Measurements from ENCODE around the gene MARK2.

The MARK2 gene

DNA sequence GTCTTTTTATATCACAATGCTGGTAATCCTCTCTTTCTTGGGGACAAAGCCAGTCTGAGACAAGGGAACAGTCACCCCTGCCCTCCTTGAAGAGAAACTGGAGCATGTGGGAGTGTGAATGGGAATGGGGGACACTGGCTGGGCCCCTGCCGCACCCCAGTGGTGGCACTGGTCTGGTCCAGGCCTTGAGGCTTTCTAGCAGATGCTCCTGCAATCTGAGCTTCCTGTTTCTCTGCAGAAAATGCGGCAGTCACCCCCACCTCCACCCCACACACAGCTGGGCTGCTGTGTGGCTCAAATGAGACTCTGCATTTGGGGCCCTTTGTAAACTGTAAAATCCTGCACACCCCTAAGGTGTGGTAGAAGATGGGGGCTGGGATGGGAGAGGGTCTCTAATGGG is 6.6 kb upstream of the MARK2 start:
- TF ChIP-seq CEBPB (IDR thresholded peaks at IDR 0.05) (no peak), EGR1 (IDR thresholded peaks at IDR 0.05) (no peak), TAF1 (IDR thresholded peaks at IDR 0.05; ENCODE audit: low read depth) (no peak), FOXM1 (IDR thresholded peaks at IDR 0.05; ENCODE audit: borderline replicate concordance, low read depth) (no peak), YY1 (IDR thresholded peaks at IDR 0.05; ENCODE audit: low read depth) (no peak), RAD21 (IDR thresholded peaks at IDR 0.05; ENCODE audit: low read depth) (no peak), NFIC (IDR thresholded peaks at IDR 0.05) (no peak), EP300 (IDR thresholded peaks at IDR 0.05; ENCODE audit: borderline replicate concordance) (no peak), ZBTB7A (IDR thresholded peaks at IDR 0.05; ENCODE audit: low read depth) (no peak), TEAD4 (IDR thresholded peaks at IDR 0.05) (no peak), CREB1 (IDR thresholded peaks at IDR 0.05; ENCODE audit: low read depth) (no peak), TCF12 (IDR thresholded peaks at IDR 0.05; ENCODE audit: low read depth) (no peak)
- TF ChIP-seq, protein P1, sequence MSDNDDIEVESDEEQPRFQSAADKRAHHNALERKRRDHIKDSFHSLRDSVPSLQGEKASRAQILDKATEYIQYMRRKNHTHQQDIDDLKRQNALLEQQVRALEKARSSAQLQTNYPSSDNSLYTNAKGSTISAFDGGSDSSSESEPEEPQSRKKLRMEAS (IDR thresholded peaks at IDR 0.05): no peak
- TF ChIP-seq, protein P2, sequence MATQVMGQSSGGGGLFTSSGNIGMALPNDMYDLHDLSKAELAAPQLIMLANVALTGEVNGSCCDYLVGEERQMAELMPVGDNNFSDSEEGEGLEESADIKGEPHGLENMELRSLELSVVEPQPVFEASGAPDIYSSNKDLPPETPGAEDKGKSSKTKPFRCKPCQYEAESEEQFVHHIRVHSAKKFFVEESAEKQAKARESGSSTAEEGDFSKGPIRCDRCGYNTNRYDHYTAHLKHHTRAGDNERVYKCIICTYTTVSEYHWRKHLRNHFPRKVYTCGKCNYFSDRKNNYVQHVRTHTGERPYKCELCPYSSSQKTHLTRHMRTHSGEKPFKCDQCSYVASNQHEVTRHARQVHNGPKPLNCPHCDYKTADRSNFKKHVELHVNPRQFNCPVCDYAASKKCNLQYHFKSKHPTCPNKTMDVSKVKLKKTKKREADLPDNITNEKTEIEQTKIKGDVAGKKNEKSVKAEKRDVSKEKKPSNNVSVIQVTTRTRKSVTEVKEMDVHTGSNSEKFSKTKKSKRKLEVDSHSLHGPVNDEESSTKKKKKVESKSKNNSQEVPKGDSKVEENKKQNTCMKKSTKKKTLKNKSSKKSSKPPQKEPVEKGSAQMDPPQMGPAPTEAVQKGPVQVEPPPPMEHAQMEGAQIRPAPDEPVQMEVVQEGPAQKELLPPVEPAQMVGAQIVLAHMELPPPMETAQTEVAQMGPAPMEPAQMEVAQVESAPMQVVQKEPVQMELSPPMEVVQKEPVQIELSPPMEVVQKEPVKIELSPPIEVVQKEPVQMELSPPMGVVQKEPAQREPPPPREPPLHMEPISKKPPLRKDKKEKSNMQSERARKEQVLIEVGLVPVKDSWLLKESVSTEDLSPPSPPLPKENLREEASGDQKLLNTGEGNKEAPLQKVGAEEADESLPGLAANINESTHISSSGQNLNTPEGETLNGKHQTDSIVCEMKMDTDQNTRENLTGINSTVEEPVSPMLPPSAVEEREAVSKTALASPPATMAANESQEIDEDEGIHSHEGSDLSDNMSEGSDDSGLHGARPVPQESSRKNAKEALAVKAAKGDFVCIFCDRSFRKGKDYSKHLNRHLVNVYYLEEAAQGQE (IDR thresholded peaks at IDR 0.05; ENCODE audit: low read depth): no peak
- TF ChIP-seq, protein P3, sequence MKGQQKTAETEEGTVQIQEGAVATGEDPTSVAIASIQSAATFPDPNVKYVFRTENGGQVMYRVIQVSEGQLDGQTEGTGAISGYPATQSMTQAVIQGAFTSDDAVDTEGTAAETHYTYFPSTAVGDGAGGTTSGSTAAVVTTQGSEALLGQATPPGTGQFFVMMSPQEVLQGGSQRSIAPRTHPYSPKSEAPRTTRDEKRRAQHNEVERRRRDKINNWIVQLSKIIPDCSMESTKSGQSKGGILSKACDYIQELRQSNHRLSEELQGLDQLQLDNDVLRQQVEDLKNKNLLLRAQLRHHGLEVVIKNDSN (IDR thresholded peaks at IDR 0.05): no peak

DNA sequence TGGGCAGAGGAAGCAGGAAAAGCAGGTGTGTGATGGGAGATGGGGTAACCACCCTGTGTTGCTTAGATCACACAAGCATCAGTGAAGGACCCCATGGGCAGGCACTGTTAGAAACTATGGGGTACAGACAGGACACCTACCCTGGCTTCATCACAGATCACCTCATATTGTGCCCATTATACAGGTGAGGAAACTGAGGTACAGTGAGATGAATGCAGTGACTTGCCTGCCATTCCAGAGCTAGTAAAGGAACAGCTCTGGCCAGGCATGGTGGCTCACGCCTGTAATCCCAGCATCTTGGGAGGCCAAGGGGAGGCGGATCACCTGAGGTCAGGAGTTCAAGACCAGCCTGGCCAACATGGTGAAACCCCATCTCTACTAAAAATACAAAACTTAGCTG is 5.9 kb upstream of the MARK2 start:
- no peak for TF ChIP-seq FOXM1 (IDR thresholded peaks at IDR 0.05; ENCODE audit: borderline replicate concordance, low read depth)
- TF ChIP-seq CEBPB (IDR thresholded peaks at IDR 0.05): no peak
- TF ChIP-seq TCF12 (IDR thresholded peaks at IDR 0.05; ENCODE audit: low read depth): no peak
- TF ChIP-seq, protein P2 (IDR thresholded peaks at IDR 0.05; ENCODE audit: low read depth): no peak
- TF ChIP-seq TEAD4 (IDR thresholded peaks at IDR 0.05): no peak
- no peak for TF ChIP-seq RAD21 (IDR thresholded peaks at IDR 0.05; ENCODE audit: low read depth)
- no peak for TF ChIP-seq CREB1 (IDR thresholded peaks at IDR 0.05; ENCODE audit: low read depth)
- TF ChIP-seq EP300 (IDR thresholded peaks at IDR 0.05; ENCODE audit: borderline replicate concordance): no peak
- no peak for TF ChIP-seq YY1 (IDR thresholded peaks at IDR 0.05; ENCODE audit: low read depth)
- TF ChIP-seq, protein P3 (IDR thresholded peaks at IDR 0.05): no peak
- TF ChIP-seq ZBTB7A (IDR thresholded peaks at IDR 0.05; ENCODE audit: low read depth): no peak
- TF ChIP-seq NFIC (IDR thresholded peaks at IDR 0.05): no peak
- TF ChIP-seq, protein P1 (IDR thresholded peaks at IDR 0.05): no peak
- no peak for TF ChIP-seq TAF1 (IDR thresholded peaks at IDR 0.05; ENCODE audit: low read depth)
- TF ChIP-seq EGR1 (IDR thresholded peaks at IDR 0.05): no peak

DNA sequence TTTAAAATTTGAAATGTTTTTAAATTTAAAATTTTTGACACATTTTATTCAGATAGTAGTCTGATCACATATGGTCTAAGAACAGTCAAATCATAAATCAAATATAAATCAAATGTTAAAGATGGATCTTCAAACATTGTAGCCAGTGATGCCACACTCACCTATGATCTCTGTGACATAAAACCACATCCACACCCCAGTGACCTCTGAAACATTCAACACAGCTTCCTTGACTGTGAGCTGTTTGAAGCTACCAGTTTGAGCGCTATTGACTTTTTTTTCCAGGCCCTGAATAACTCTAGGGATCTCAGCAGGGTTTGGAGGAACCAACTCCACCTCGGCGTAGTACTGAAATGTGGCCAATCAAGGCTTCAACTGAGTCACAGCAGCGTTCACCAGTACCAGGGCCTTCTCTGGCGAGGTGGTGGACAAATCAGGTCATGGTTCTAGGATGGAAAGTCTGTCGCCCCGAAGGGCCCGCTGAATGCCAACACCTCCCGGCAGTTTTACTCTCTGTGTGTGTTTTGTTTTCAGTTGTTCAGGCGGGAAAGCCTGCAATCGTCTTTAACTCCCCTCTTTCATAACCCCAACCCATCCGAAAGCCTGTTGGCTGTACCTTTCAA is 4.3 kb upstream of the MARK2 start:
- TF ChIP-seq, protein P2 (IDR thresholded peaks at IDR 0.05; ENCODE audit: low read depth): no peak
- TF ChIP-seq EP300 (IDR thresholded peaks at IDR 0.05; ENCODE audit: borderline replicate concordance): no peak
- TF ChIP-seq ZBTB7A (IDR thresholded peaks at IDR 0.05; ENCODE audit: low read depth): no peak
- no peak for TF ChIP-seq YY1 (IDR thresholded peaks at IDR 0.05; ENCODE audit: low read depth)
- TF ChIP-seq FOXM1 (IDR thresholded peaks at IDR 0.05; ENCODE audit: borderline replicate concordance, low read depth): no peak
- no peak for TF ChIP-seq CREB1 (IDR thresholded peaks at IDR 0.05; ENCODE audit: low read depth)
- TF ChIP-seq, protein P1 (IDR thresholded peaks at IDR 0.05): no peak
- no peak for TF ChIP-seq NFIC (IDR thresholded peaks at IDR 0.05)
- no peak for TF ChIP-seq TAF1 (IDR thresholded peaks at IDR 0.05; ENCODE audit: low read depth)
- no peak for TF ChIP-seq RAD21 (IDR thresholded peaks at IDR 0.05; ENCODE audit: low read depth)
- TF ChIP-seq CEBPB (IDR thresholded peaks at IDR 0.05): no peak
- no peak for TF ChIP-seq TCF12 (IDR thresholded peaks at IDR 0.05; ENCODE audit: low read depth)
- TF ChIP-seq, protein P3 (IDR thresholded peaks at IDR 0.05): no peak
- TF ChIP-seq EGR1 (IDR thresholded peaks at IDR 0.05): no peak
- TF ChIP-seq TEAD4 (IDR thresholded peaks at IDR 0.05): no peak

All from Ishikawa (cell line).